ENCODE measurements around the gene MYOF.

GRCh38 chr10:93268021-93268420, 214.1 kb downstream of the MYOF start:
- no peak for TF ChIP-seq NKRF (conservative IDR thresholded peaks at IDR 0.05)
- TF ChIP-seq SUZ12 (IDR thresholded peaks at IDR 0.05; ENCODE audit: unreplicated experiment): no peak
- no peak for TF ChIP-seq RAD21 (IDR thresholded peaks at IDR 0.05; ENCODE audit: insufficient read depth, low read depth, low read length)
- no peak for TF ChIP-seq HDGF (IDR thresholded peaks at IDR 0.05)
- TF ChIP-seq HDAC6 (IDR thresholded peaks at IDR 0.05; ENCODE audit: unreplicated experiment): no peak
- TF ChIP-seq BHLHE40 (IDR thresholded peaks at IDR 0.05; ENCODE audit: borderline replicate concordance in 1 of 2, low read depth in 2 of 2, low read length in 1 of 2): no peak
- TF ChIP-seq MAX (IDR thresholded peaks at IDR 0.05; ENCODE audit: low read depth, low read length): no peak
- no peak for TF ChIP-seq EED (IDR thresholded peaks at IDR 0.05; ENCODE audit: low read depth)
- no peak for TF ChIP-seq SP1 (IDR thresholded peaks at IDR 0.05; ENCODE audit: low read depth, low read length)
- TF ChIP-seq SIN3A (IDR thresholded peaks at IDR 0.05; ENCODE audit: low read depth, low read length): no peak

All from GM12878 (cell line).